Peyer's patch (tissue), 4 donors: Measurements from ENCODE around the gene RASGRF2. TPM values are rescaled to one million over a fixed set of nuclear protein-coding genes. Genes with fewer than 3 reads are reported as not detected.

ENCODE experiments used
- DNase-seq, 3 donors: peaks; one replicate each; pipeline ENCODE4 v3.0.0-alpha.2; 2017 to 2019
- H3K27ac ChIP-seq, 4 donors: fragments of 200-600 bp; sonication (generic); one replicate each; pipeline ENCODE4 v1.5.1; 2016 to 2019
- H3K27me3 ChIP-seq, 2 donors: fragments of 200-600 bp; sonication (generic); one replicate each; pipeline ENCODE4 v1.5.1; 2019
- H3K36me3 ChIP-seq, 3 donors: fragments of 200-600 bp; sonication (generic); one replicate each; pipeline ENCODE4 v1.5.1; 2016 to 2019
- H3K4me1 ChIP-seq, 4 donors: fragments of 200-600 bp; sonication (generic); one replicate each; pipeline ENCODE4 v1.5.1; 2016 to 2019
- H3K4me3 ChIP-seq, 4 donors: fragments of 200-600 bp; sonication (generic); 1 replicate in 3 of 4; 2 replicates in 1 of 4; pipeline ENCODE4 v1.5.1; 2016 to 2019; ENCODE audit warnings: mild to moderate bottlenecking in 1 of 4
- H3K9me3 ChIP-seq, 4 donors: fragments of 200-600 bp; sonication (generic); one replicate each; pipeline ENCODE4 v1.5.1; 2016 to 2019; ENCODE audit warnings: mild to moderate bottlenecking in 1 of 4
- CTCF ChIP-seq, 6 experiments: fragments of 450-650 bp in 4 of 6; fragments of 200-600 bp in 2 of 6; sonication (generic) in 1 of 6; IDR thresholded peaks; one replicate each; pipeline ENCODE4 v1.5.1; 2017 to 2019; ENCODE audit warnings: antibody characterized with exemption in 6 of 6, mild to moderate bottlenecking in 3 of 6, moderate library complexity in 1 of 6
- POLR2A ChIP-seq, 2 donors: fragments of 450-650 bp; IDR thresholded peaks; one replicate each; pipeline ENCODE4 v1.5.1; 2017; ENCODE audit warnings: antibody characterized with exemption in 2 of 2, mild to moderate bottlenecking in 2 of 2, moderate library complexity in 2 of 2
- total RNA-seq, 4 donors: library from RNA; depleted of rRNA; stranded (reverse); fragments of >200 nt; gene quantifications; one replicate each; pipeline ENCODE4 v1.1.0, GENCODE V29; 2016

Gene RASGRF2
- total RNA-seq, 4 donors from 2014 or later = 6.0 to 17.3 (median 8.7) TPM

DNA sequence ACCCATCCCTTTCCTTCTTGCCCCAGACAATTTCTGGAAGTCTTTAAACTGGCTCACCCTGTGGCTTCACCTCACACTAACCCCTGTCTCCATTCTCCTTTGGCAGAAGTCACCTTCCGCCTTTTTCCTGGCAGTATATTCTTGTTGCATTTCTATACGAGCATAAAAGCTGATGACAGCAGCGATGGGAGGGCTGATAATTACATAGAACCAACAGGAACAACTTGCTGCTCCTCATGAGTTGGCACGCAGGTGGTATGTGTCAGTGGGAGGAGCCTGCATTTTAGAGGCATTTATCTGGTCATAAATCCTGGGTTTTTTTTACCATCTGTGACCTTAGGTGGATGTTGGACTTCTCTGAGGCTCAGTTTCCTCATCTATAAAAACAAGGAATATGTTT is 211.6 kb downstream of the RASGRF2 start:
- no peak for DNase-seq
- no peaks in the 10 kb centered on the region for H3K27me3 ChIP-seq
- no peak overlapping the region for H3K27ac ChIP-seq

DNA sequence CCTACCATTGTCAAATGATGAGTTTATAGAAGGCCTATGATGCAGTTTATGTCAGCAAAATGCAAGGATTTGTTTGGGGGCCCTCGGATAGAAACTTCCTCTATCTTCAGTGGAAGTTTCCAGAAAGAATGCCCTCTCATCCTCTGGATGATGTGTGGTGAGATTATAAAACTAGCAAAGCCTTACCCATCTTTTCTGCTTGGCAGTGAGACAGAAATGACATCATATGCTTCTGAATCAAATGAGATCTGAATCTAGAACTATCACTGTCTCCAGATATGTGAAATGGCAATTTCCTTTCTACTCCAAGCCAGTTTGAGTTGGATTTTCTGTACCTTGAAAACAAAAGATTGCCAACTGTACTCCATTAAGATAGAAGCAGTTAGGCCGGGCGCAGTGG is 212.5 kb downstream of the RASGRF2 start:
- no peak for DNase-seq

More for the DNA sequence above, 211.6 kb downstream of the RASGRF2 start:
- TF ChIP-seq POLR2A (IDR thresholded peaks at IDR 0.05) = no peak
- Histone ChIP-seq H3K9me3 (no peaks in the 10 kb centered on the region), H3K36me3 (no peaks in the 10 kb centered on the region), H3K4me3 (no peak overlapping the region), H3K4me1 (no peaks in the 10 kb centered on the region)

GRCh38 chr5:81177061-81177460 is 216.9 kb downstream of the RASGRF2 start:
- Histone ChIP-seq H3K4me1 (no peaks in the 10 kb centered on the region), H3K27me3 (no peaks in the 10 kb centered on the region), H3K27ac (no peak overlapping the region), H3K36me3 (no peaks in the 10 kb centered on the region), H3K4me3 (no peak overlapping the region), H3K9me3 (no peaks in the 10 kb centered on the region)
- no peak for DNase-seq
- TF ChIP-seq CTCF (IDR thresholded peaks at IDR 0.05) = no peak
- TF ChIP-seq POLR2A (IDR thresholded peaks at IDR 0.05) = no peak

More for the DNA sequence above, 212.5 kb downstream of the RASGRF2 start:
- TF ChIP-seq CTCF (IDR thresholded peaks at IDR 0.05) (no peak), POLR2A (IDR thresholded peaks at IDR 0.05) (no peak)
- H3K9me3 ChIP-seq = no peaks in the 10 kb centered on the region
- H3K36me3 ChIP-seq = no peaks in the 10 kb centered on the region
- no peak overlapping the region for H3K4me3 ChIP-seq
- H3K27me3 ChIP-seq = no peaks in the 10 kb centered on the region
- no peak overlapping the region for H3K27ac ChIP-seq
- no peaks in the 10 kb centered on the region for H3K4me1 ChIP-seq

DNA sequence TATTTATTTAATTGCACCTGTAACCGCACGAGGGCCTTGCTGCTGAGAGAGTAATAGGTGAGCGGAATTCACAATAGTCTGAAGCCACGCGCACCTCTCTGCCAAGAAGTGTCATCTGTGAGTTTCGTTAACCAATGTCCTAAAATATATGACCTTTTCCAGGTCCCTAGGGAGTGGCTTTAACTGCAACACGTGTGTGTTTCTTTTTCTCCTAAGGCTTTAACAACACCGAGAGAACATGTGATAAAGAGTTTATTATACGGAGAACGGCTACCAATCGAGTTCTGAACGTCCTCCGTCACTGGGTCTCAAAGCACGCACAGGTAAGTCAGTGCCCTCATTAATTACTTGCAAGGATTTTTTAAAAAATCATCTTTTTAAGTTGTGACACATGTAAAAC is 219.8 kb downstream of the RASGRF2 start:
- TF ChIP-seq POLR2A (IDR thresholded peaks at IDR 0.05) (no peak), CTCF (IDR thresholded peaks at IDR 0.05) (no peak)
- H3K9me3 ChIP-seq = no peaks in the 10 kb centered on the region
- H3K27ac ChIP-seq = no peak overlapping the region
- H3K4me1 ChIP-seq = no peaks in the 10 kb centered on the region
- no peak for DNase-seq
- no peak overlapping the region for H3K4me3 ChIP-seq
- H3K27me3 ChIP-seq = no peaks in the 10 kb centered on the region
- no peaks in the 10 kb centered on the region for H3K36me3 ChIP-seq

- Histone ChIP-seq H3K27me3 (no peaks in the 10 kb centered on the region), H3K27ac (no peak overlapping the region), H3K9me3 (no peaks in the 10 kb centered on the region), H3K36me3 (no peaks in the 10 kb centered on the region), H3K4me1 (no peaks in the 10 kb centered on the region), H3K4me3 (no peak overlapping the region)
- no peak for TF ChIP-seq CTCF (IDR thresholded peaks at IDR 0.05)
- no peak for TF ChIP-seq POLR2A (IDR thresholded peaks at IDR 0.05)
- DNase-seq = no peak
Observed at GRCh38 chr5:81180780-81181460, 220.8 kb downstream of the RASGRF2 start.

DNA sequence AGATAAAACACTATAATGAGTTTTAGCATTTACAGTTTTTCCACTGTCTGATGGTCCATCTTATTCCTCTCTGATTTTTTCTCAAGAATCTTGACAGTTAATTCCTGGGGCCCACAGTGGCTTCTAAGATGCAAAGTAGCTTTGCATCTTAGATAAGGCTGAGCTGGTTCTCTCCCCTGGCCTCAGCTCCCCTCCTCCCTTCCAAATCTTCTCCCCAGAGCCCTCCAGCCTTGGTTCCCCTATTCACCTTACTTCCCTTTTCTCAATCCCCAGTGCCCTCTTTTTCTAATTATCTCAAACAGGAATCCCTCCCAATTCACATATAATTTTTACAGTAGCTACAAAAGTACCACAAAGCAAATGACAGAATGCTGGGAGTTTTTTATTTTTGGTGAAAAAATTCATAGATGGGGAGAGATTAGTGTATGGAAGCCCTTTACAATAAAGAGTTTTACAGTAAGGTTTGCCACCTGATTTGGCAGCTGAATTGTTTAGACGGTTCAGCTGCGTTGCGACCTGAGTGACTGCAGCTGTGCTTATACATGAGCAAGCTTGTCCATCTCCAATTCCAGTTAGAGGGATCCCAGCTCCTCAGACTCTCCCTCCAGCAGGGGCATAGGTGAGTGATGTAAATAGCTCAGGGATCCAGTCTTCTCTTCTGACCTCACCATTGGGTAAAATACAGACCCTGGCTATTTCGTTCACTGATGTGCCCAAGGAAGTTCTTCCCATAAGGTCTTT is 221.6 kb downstream of the RASGRF2 start:
- H3K4me3 ChIP-seq = no peak overlapping the region
- H3K4me1 ChIP-seq = no peaks in the 10 kb centered on the region
- no peak for DNase-seq
- no peak for TF ChIP-seq POLR2A (IDR thresholded peaks at IDR 0.05)
- no peak for TF ChIP-seq CTCF (IDR thresholded peaks at IDR 0.05)
- no peaks in the 10 kb centered on the region for H3K27me3 ChIP-seq
- no peak overlapping the region for H3K27ac ChIP-seq
- no peaks in the 10 kb centered on the region for H3K9me3 ChIP-seq
- no peaks in the 10 kb centered on the region for H3K36me3 ChIP-seq
